Breast epithelium (tissue), 3 donors: Measurements from ENCODE around the gene CAMKK2.

Experiments
- CTCF ChIP-seq, 3 donors: fragments of 450-650 bp; IDR thresholded peaks; one replicate each; pipeline ENCODE4 v1.5.1; 2016 to 2017; ENCODE audit warnings: antibody characterized with exemption in 3 of 3, mild to moderate bottlenecking in 3 of 3, moderate library complexity in 3 of 3
- POLR2A ChIP-seq: fragments of 450-650 bp; IDR thresholded peaks from one replicate; pipeline ENCODE4 v1.6.1; 2016; ENCODE audit warnings: antibody characterized with exemption, mild to moderate bottlenecking, moderate library complexity

DNA sequence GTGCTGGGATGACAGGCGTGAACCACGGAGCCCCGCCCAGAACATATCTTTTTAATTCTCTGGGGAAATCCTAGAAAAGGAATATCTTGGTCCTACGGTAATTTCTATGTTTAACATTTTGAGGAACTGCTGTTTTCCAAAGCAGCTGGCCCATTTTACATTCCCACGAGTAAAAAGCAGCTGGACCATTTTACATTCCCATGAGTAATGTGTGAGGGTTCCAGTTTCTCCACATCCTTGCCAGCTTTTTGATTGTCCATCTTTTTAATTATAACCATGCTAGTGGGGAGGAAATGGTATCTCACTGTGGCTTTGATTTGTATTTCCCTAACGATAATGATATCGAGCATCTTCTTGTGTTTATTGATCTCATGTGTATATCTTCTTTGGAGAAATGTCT is 91.0 kb downstream of the CAMKK2 start:
- no peak for TF ChIP-seq CTCF (IDR thresholded peaks at IDR 0.05)
- TF ChIP-seq POLR2A, result no peak
